Measurements from ENCODE around the gene EFEMP2. TPM values are rescaled to one million over a fixed set of nuclear protein-coding genes. Genes with fewer than 3 reads are reported as not detected.
"Not testable (repeated sequence)": the region's sequence is repeated elsewhere in the genome, so short reads cannot be mapped to it uniquely, and the experiment has no call there.

EFEMP2 gene
- total and polyA plus RNA-seq, 10 of the 15 experiments (the other 5 are each of a cell fraction or from before 2014, with no cell fraction given), result 0.24 to 13.2 (median 1.3) TPM; not detected in 1

DNA sequence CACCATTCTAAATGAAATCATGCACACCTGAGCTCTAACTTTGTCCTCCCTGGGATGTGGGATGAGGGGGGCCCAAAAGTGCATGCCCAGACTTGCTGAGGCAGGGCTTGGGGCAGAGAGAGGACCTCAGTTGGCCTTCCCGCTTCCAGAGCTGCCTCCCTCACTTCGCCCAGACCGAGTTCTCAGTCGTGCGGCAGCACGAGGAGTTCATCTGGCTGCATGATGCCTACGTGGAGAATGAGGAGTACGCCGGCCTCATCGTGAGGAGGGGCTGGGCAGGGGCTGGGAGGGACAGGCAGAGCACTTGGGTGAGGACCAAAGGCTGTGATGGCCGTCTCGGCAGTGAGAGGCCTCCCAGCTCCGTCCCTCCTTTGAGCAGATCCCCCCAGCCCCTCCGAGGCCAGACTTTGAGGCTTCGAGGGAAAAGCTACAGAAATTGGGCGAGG is 22.8 kb downstream of the EFEMP2 start:
- DNase-seq (ENCODE audit: low read depth, low spot score) (no peak), FAIRE-seq (no peak), ATAC-seq (no peak)
- Histone ChIP-seq H3K4me3 (no peak overlapping the region), H3K4me2 (ENCODE audit: control insufficient read depth, insufficient read depth) (no peak overlapping the region), H3K27me3 (replicated peaks in 1 of 2; ENCODE audit: control insufficient read depth in 2 of 2, insufficient read depth in 2 of 2, low read length in 1 of 2) (no peaks in the 10 kb centered on the region), H3K27ac (ENCODE audit: control insufficient read depth, insufficient read depth) (no peak overlapping the region), H4K20me1 (ENCODE audit: control insufficient read depth, insufficient read depth) (peaks cover 13% of the 10 kb centered on the region; the same call in 1 of the 2 replicates), H2AFZ (ENCODE audit: control insufficient read depth, low read depth, low read length) (no peak overlapping the region), H3K9ac (ENCODE audit: control insufficient read depth, insufficient read depth, low read length) (no peak overlapping the region), H3K79me2 (ENCODE audit: control insufficient read depth, insufficient read depth, low read length) (peaks cover 9% of the 10 kb centered on the region), H3K4me1 (ENCODE audit: control insufficient read depth, insufficient read depth, low read length) (no peaks in the 10 kb centered on the region), H3K36me3 (ENCODE audit: control insufficient read depth in 2 of 2, insufficient read depth in 2 of 2, low read length in 1 of 2) (peaks cover 22 to 26% of the 10 kb centered on the region in 2 experiments; a peak in 3 of 4 replicates), H3K9me3 (replicated peaks; ENCODE audit: control insufficient read depth, insufficient read depth, low read length) (peaks cover 2% of the 10 kb centered on the region; the same call in 2 of the 3 replicates)
- BruUV-seq (replicated peaks), result no TSS peak
- TF ChIP-seq POLR2A (IDR thresholded peaks at IDR 0.05; ENCODE audit: low read depth, low read length) (peak; percentile 23; the same call in 1 of the 2 replicates), MEF2A (IDR thresholded peaks at IDR 0.05; ENCODE audit: insufficient read depth, low read depth, low read length) (no peak), SUPT20H (IDR thresholded peaks at IDR 0.05; ENCODE audit: borderline replicate concordance, control insufficient read depth, low read depth, low read length) (no peak)
- 78% methylated on average over 16 of the region's 16 CpGs for WGBS (ENCODE audit: insufficient coverage, insufficient replicate concordance, low lambda C conversion rate, missing lambda C conversion rate)
- SMC1A ChIA-PET (ENCODE audit: uncharacterized antibody, unreplicated experiment), result interaction anchor here (1.2 kb wide), 1 partner anchor 17 kb away, joined by 3 read pairs; the partner anchor contains the start of gene SNX32
- POLR2A ChIA-PET, result interaction anchor here (0.7 kb wide), 1 partner anchor 12 kb away, joined by 3 read pairs; no protein-coding TSS in a partner anchor
- intact Hi-C loops (cut with micrococcal nuclease; ENCODE audit: unreplicated experiment), result no loop called here
- RAD21 ChIA-PET (ENCODE audit: unreplicated experiment), result no interaction called here
- CTCF ChIA-PET, result interaction anchor here (0.7 to 3.8 kb wide), 4 partner anchors 10 to 48 kb away, joined by 3 to 17 read pairs (median 4); no protein-coding TSS in a partner anchor
- in situ Hi-C loops (cut with MboI), result loop anchor here (25.0 kb wide), 1 partner anchor 1612 kb away; the partner anchor contains the start of genes DNAJC4, FKBP2, NUDT22 and PPP1R14B

DNA sequence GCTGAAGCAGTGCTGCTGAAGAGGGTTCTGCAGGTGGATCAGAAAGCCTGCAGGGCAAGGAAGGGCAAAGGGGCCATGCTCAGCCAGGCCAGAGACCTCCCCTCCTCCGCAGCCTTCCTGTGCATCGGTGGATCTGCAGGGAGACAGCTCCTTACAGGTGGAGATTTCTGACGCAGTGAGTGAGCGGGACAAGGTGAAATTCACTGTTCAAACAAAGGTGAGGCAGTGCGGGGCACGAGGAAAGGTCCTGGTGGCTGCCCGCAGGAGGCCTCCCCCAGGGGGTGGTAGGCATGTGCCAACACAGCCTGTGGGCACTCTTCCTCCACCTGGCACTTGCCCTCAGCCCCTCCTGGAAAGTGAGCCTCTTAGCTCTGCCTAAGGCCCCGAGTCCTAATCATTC is 23.2 kb downstream of the EFEMP2 start:
- TF ChIP-seq HDGF (IDR thresholded peaks at IDR 0.05) (no peak), HCFC1 (IDR thresholded peaks at IDR 0.05; ENCODE audit: low read length) (no peak), ZNF384 (IDR thresholded peaks at IDR 0.05; ENCODE audit: borderline replicate concordance, low read depth, low read length) (no peak), FOXK2 (IDR thresholded peaks at IDR 0.05) (no peak)
- Histone ChIP-seq H3K4me2 (ENCODE audit: control insufficient read depth, insufficient read depth) (no peak overlapping the region), H4K20me1 (ENCODE audit: control insufficient read depth, insufficient read depth) (peaks cover 12% of the 10 kb centered on the region; the same call in 1 of the 2 replicates), H2AFZ (ENCODE audit: control insufficient read depth, low read depth, low read length) (no peak overlapping the region), H3K4me3 (no peak overlapping the region), H3K27me3 (replicated peaks in 1 of 2; ENCODE audit: control insufficient read depth in 2 of 2, insufficient read depth in 2 of 2, low read length in 1 of 2) (no peaks in the 10 kb centered on the region), H3K4me1 (ENCODE audit: control insufficient read depth, insufficient read depth, low read length) (no peaks in the 10 kb centered on the region), H3K79me2 (ENCODE audit: control insufficient read depth, insufficient read depth, low read length) (peaks cover 6% of the 10 kb centered on the region), H3K9me3 (replicated peaks; ENCODE audit: control insufficient read depth, insufficient read depth, low read length) (peaks cover 2% of the 10 kb centered on the region; the same call in 2 of the 3 replicates), H3K36me3 (ENCODE audit: control insufficient read depth in 2 of 2, insufficient read depth in 2 of 2, low read length in 1 of 2) (peaks cover 18 to 23% of the 10 kb centered on the region in 2 experiments; a peak in 3 of 4 replicates), H3K27ac (ENCODE audit: control insufficient read depth, insufficient read depth) (no peak overlapping the region), H3K9ac (ENCODE audit: control insufficient read depth, insufficient read depth, low read length) (no peak overlapping the region)
- DNase-seq (ENCODE audit: low read depth, low spot score) (no peak), ATAC-seq (no peak), FAIRE-seq (no peak)
- no TSS peak for BruUV-seq (replicated peaks)
- RAD21 ChIA-PET (ENCODE audit: unreplicated experiment), result no interaction called here
- SMC1A ChIA-PET (ENCODE audit: uncharacterized antibody, unreplicated experiment), result interaction anchor here (1.2 kb wide), 1 partner anchor 16 kb away, joined by 3 read pairs; the partner anchor contains the start of gene SNX32
- intact Hi-C loops (cut with micrococcal nuclease; ENCODE audit: unreplicated experiment), result no loop called here
- CTCF ChIA-PET, result interaction anchor here (0.7 to 3.8 kb wide), 4 partner anchors 10 to 48 kb away, joined by 3 to 17 read pairs (median 4); no protein-coding TSS in a partner anchor
- in situ Hi-C loops (cut with MboI), result no loop called here
- 85% methylated on average over 8 of the region's 8 CpGs for WGBS (ENCODE audit: insufficient coverage, insufficient replicate concordance, low lambda C conversion rate, missing lambda C conversion rate)
- POLR2A ChIA-PET, result interaction anchor here (1.0 kb wide), 1 partner anchor 17 kb away, joined by 3 read pairs; no protein-coding TSS in a partner anchor

DNA sequence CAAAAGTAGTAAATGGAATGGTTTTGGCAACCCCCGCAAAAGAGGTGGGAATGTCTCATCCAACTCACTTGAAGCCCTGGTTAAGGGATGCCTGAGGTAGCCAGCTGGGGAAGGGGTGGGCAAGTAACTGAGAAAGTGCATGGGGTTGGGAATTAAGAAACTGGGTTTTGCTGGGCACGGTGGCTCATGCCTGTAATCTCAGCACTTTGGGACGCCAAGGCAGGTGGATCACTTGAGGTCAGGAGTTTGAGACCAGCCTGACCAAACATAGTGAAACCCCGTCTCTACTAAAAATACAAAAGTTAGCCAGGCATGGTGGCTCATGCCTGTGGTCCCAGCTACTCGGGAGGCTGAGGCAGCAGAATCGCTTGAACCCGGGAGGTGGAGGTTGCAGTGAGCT is 23.9 kb downstream of the EFEMP2 start:
- H2AFZ ChIP-seq (ENCODE audit: control insufficient read depth, low read depth, low read length); ATAC-seq; H3K79me2 ChIP-seq (ENCODE audit: control insufficient read depth, insufficient read depth, low read length); in situ Hi-C loops (cut with MboI); FAIRE-seq; H3K27me3 ChIP-seq (replicated peaks in 1 of 2; ENCODE audit: control insufficient read depth in 2 of 2, insufficient read depth in 2 of 2, low read length in 1 of 2); H3K4me2 ChIP-seq (ENCODE audit: control insufficient read depth, insufficient read depth); RAD21 ChIA-PET (ENCODE audit: unreplicated experiment); DNase-seq (ENCODE audit: low read depth, low spot score); H3K4me3 ChIP-seq; SMC1A ChIA-PET (ENCODE audit: uncharacterized antibody, unreplicated experiment); H3K27ac ChIP-seq (ENCODE audit: control insufficient read depth, insufficient read depth); intact Hi-C loops (cut with micrococcal nuclease; ENCODE audit: unreplicated experiment); H3K9ac ChIP-seq (ENCODE audit: control insufficient read depth, insufficient read depth, low read length); H4K20me1 ChIP-seq (ENCODE audit: control insufficient read depth, insufficient read depth); H3K4me1 ChIP-seq (ENCODE audit: control insufficient read depth, insufficient read depth, low read length); BruUV-seq (replicated peaks); H3K9me3 ChIP-seq (replicated peaks; ENCODE audit: control insufficient read depth, insufficient read depth, low read length): not testable (repeated sequence)
- ChIA-PET CTCF (interaction anchor here (2.9 kb wide), 1 partner anchor 36 kb away, joined by 11 read pairs; no protein-coding TSS in a partner anchor), POLR2A (interaction anchor here (0.6 to 1.1 kb wide), 5 partner anchors 9 to 288 kb away, joined by 3 read pairs; no protein-coding TSS in a partner anchor)
- H3K36me3 ChIP-seq (ENCODE audit: control insufficient read depth in 2 of 2, insufficient read depth in 2 of 2, low read length in 1 of 2), result peaks cover 11 to 16% of the 10 kb centered on the region in 2 experiments; a peak in 3 of 4 replicates
- WGBS (ENCODE audit: insufficient coverage, insufficient replicate concordance, low lambda C conversion rate, missing lambda C conversion rate), result 23% methylated on average over 7 of the region's 7 CpGs

All from GM12878 (cell line).